H7 (cell line): Measurements from ENCODE around the gene C16orf54. TPM values are rescaled to one million over a fixed set of nuclear protein-coding genes. Genes with fewer than 3 reads are reported as not detected.
"Not testable (repeated sequence)": the region's sequence is repeated elsewhere in the genome, so short reads cannot be mapped to it uniquely, and the experiment has no call there.

ENCODE experiments used
- DNase-seq: peaks from one replicate; pipeline ENCODE4 v3.0.0; 2012
- H3K27me3 ChIP-seq: 2 replicates; pipeline ENCODE4 v1.6.0; 2011; ENCODE audit warnings: mild to moderate bottlenecking, low read length; ENCODE audit not compliant: control insufficient read depth, insufficient read depth
- H3K36me3 ChIP-seq: replicated peaks from 2 replicates; pipeline ENCODE4 v1.5.1; 2011; ENCODE audit warnings: low read length; ENCODE audit not compliant: control insufficient read depth, insufficient read depth
- H3K4me3 ChIP-seq: 2 replicates; pipeline ENCODE4 v1.5.1; 2011; ENCODE audit warnings: low read depth, mild to moderate bottlenecking, control low read depth, low read length, moderate library complexity; ENCODE audit not compliant: insufficient read depth
- total RNA-seq: library from RNA; depleted of rRNA; stranded (reverse); fragments of >200 nt; shearing (Covaris generic); gene quantifications from 2 replicates; pipeline ENCODE4 v1.2.3, GENCODE V29; 2014

The C16orf54 gene
- total RNA-seq, 1 experiment from 2014 or later: not detected

DNA sequence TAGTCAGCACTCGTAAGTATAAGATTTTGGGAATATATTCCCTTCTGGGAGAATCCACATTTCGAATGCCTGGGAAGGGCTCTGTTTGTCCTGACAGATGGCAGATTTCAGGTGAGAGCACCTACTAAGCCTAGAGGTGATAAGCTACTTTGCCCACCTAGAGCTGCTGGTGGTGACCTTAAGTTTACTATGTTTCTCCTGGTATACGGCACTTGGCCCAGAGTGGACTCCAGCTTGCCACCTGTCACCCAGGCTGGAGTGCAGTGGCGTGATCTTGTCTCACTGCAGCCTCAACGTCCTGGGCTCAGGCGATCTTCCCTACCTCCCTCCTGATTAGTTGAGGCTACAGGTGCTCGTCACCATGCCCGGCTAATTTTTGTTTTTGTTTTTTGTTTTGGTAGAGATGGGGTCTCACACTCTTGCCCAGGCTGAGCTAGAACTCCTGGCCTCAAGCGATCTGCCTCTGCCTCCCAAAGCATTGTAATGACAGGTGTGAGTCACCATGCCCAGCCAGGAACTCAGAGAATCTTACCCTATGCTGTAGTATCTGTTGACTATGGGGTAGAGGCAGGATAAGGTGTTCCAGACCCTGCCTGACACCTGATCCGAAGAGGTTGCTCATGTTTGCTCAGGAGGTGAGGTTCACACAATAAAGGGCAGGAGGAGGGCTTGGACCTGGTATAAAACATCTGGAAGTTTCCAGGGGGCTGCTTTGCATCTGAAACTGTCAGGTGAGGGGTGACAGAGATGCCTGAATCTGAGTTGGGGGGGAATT lies 32.0 kb upstream of the C16orf54 start, which contains the start of gene ZG16:
Gene ZG16 (plus strand): TSS at position 681 of the 775 bp plus-strand sequence. CDS start 1,011 bp downstream, outside the sequence.
- H3K4me3 ChIP-seq: no peak within 1 kb of the TSS
- no peaks in the 10 kb centered on the region for H3K36me3 ChIP-seq
- peaks cover 4% of the 10 kb centered on the region for H3K27me3 ChIP-seq
- DNase-seq: no peak

DNA sequence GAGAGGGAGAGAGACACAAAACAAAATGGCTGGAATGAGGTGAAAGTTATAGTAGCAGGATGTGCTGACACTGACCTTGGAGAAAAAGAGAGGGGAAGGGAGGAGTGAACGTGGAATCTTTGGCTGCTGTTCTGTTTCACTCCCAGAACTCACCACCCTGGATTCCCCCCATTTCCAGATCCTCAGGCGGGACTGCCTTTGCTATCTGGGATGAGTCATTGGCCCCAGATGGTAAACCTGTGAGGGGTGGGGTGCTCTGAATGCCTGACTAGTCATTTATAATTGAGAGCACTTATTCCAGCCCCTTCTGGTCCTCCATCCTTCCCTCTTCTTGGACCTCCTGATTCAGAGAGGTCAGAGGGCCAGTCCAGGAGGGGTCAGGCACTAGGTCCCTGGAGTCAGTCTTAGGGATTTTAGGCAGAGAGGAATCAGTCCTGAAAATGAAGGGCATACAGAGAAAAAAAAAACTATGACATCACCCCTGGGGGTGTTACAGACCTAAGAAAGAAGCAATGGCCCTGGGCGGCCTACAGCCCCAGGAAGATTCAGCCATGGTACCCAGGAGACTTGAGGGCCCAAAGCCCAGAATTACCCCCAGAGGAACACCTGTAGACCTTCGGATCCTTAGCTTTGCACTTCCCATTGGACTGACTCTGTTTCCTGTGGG lies 30.1 kb upstream of the C16orf54 start:
- no peak for DNase-seq
- Histone ChIP-seq H3K27me3 (peaks cover 4% of the 10 kb centered on the region), H3K36me3 (no peaks in the 10 kb centered on the region), H3K4me3 (no peak overlapping the region)

DNA sequence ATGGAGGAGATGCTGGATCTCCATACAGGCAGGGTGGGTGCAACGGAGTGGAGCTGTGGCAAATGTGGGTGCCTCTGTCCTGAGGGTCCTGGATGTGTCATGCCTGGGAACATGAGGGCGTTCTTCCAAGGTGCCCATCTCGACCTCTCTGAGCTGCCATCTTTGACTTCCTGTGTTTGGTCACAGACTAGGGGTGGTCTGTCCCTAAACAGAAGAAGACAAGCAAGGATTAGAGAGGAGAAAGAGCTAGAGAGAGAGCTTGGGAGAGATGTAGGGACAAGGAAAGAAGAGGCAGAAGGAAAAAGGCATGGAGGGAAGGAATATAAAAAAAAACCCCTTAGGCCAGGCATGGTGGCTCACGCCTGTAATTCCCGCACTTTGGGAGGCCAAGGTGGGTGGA lies 28.9 kb upstream of the C16orf54 start:
- no peaks in the 10 kb centered on the region for H3K36me3 ChIP-seq
- no peak overlapping the region for H3K4me3 ChIP-seq
- DNase-seq: no peak
- H3K27me3 ChIP-seq: peaks cover 2% of the 10 kb centered on the region

DNA sequence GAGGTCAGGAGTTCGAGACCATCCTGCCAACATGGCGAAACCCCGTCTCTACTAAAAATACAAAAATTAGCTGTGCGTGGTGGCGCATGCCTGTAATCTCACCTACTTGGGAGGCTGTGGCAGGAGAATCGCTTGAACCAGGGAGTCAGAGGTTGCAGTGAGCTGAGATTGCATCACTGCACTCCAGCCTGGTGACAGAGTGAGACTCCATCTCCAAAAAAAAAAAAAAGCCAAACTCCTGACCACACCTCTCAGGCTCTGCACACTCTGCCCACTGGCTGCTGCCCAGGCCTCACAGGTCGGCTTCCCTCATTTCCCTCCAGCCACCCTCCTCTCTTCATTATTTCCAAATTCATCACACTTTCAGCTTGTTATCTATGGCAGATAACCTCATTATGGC lies 26.5 kb upstream of the C16orf54 start:
- not testable (repeated sequence) for H3K27me3 ChIP-seq, H3K4me3 ChIP-seq, H3K36me3 ChIP-seq, DNase-seq

DNA sequence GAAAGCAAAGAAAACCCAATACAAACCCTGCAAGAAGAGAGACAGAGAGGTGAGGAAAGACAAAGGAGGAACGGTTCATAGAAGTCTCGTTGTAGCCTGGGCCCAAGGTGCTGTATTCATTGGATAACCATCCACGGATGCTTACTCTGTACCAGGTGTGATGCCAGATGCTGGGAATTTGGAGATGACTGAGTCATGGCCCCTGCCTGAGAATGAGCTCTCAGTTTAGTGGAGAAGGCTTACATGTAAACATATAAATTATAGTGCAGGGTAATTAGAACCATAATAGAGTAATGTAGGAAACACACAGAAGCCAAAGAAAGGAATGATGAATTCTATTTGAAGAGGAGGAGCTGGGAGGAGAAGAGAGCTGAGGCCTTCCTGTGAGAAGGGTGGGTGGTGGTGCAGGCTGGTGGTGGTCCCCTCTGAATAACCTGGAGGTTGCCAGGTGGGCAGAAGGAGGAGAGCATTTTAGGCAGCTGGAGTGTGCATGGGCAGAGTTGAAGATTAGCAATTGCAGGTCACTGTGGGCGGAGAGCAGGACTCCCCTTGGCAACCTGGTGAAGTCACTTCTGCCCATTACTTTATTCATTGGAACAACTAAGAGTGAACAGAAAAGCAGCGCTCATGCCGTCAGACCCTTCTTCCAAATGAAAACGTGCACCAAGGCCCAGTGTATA lies 24.6 kb upstream of the C16orf54 start:
- no peaks in the 10 kb centered on the region for H3K36me3 ChIP-seq
- no peak overlapping the region for H3K4me3 ChIP-seq
- DNase-seq: peak; percentile 7
- no peaks in the 10 kb centered on the region for H3K27me3 ChIP-seq

DNA sequence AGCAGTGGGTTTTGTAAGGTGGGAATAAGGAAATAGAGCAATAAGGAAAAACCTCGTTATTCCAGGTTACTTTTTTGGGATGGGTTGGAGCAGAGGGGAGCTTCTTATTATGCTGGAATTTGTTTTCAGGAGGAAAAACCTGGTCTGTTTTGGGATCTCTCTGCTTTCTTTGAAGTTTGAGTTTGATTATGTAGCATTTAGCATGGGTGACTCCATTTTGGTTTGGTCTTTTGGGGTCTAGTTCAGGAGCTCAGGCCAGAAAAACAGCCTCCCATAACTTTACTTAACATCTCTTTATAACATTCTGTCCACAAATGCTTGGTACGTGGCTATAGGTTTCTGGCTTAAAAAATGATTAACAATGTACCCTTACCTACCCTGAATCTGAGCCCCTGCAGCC lies 23.7 kb upstream of the C16orf54 start:
- Histone ChIP-seq H3K36me3 (no peaks in the 10 kb centered on the region), H3K27me3 (no peaks in the 10 kb centered on the region), H3K4me3 (no peak overlapping the region)
- DNase-seq: no peak

DNA sequence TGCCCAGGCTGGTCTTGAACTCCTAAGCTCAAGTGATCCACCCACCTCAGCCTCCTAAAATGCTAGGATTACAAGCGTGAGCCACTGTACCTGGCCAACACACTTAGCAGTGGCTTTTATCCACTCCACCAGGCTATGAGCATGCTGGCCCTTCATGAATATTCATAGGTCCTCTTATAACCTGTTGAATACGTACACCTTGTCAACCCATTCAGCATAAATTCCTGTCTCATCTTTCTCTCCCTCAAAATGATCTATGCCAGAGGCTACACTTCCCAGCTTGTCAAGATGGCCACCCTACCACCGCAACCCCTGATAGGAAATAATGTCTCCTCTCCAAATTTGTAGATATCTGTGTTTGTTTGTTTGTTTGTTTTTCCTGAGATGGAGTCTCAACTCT lies 21.3 kb upstream of the C16orf54 start:
- no peak for DNase-seq
- Histone ChIP-seq H3K27me3 (no peaks in the 10 kb centered on the region), H3K4me3 (no peak overlapping the region), H3K36me3 (no peaks in the 10 kb centered on the region)

DNA sequence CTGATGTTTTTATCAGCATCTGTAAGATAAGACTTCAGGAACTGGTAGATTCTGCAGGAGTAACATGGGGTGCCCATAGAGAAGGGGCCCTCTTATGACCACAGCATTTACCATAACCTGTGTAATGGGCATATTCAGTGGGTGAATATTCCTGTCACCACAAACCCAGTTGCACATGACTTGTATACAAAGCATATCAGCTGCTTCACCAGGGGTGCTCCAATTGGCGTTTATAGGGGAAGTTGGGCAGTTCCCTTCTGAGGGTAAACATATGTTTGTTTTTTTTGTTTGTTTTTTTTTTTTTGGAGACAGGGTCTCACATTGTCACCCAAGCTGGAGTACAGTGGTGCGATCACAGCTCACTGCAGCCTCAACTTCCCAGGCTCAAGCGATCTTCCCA lies 20.8 kb upstream of the C16orf54 start:
- Histone ChIP-seq H3K36me3 (no peaks in the 10 kb centered on the region), H3K4me3 (no peak overlapping the region), H3K27me3 (no peaks in the 10 kb centered on the region)
- DNase-seq: no peak

DNA sequence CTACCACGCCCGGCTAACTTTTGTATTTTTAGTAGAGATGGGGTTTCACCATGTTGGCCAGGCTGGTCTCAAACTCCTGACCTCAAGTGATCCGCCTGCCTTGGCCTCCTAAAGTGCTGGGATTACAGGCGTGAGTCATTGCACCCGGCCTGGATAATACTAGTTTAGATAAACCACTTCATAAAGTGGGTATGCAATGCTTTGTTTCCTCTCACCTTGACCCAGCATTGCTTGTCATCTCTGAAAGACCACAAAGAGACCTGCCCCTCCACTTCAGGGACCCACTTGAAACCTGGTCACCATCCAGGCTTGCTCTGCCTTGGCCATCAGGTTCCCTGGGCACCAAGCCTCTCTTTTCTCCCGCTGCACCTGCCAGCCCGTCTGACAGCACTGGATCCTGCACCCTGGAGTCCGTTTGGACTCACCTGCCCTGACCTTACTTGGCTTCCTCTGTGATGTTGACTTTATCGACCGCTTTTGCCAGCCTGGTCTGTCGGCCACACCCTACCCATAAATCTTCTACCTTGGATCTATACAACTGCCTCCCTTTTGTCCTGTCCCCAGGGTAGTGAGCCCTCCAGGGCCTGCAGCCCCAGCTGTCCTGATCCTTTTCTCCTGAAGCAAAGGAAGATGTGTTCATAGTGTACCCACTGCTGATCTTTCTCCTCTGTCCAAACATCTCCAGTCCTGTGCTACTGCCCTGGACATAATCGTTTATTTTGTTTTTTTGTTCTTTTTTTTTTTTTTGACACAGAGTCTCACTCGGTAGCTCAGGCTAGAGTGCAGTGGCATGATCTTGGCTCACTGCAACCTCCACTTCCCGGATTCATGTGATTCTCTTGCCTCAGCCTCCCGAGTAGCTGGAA lies 19.6 kb upstream of the C16orf54 start:
- H3K4me3 ChIP-seq: no peak overlapping the region
- H3K36me3 ChIP-seq: no peaks in the 10 kb centered on the region
- peak; percentile 5 for DNase-seq

DNA sequence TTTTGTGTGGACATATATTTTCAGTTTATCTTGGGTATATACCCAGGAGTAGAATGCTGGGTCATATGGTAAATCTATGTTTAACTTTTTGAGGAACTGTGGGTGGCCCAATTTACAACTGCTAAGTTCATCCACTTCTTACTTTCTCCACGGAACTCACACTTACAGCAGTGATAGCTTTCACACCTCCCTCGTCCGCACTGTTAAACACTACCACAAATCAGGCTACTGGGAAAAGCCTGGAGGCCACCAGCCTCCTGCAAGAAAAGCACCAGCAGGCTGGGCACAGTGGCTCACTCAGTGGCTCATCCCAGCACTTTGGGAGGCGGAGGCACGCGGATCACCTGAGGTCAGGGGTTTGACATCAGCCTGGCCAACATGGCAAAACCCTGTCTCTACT lies 17.5 kb upstream of the C16orf54 start:
- Histone ChIP-seq H3K27me3 (no peaks in the 10 kb centered on the region), H3K4me3 (no peak overlapping the region), H3K36me3 (no peaks in the 10 kb centered on the region)
- DNase-seq: no peak

More for the DNA sequence above, 19.6 kb upstream of the C16orf54 start:
- no peaks in the 10 kb centered on the region for H3K27me3 ChIP-seq

DNA sequence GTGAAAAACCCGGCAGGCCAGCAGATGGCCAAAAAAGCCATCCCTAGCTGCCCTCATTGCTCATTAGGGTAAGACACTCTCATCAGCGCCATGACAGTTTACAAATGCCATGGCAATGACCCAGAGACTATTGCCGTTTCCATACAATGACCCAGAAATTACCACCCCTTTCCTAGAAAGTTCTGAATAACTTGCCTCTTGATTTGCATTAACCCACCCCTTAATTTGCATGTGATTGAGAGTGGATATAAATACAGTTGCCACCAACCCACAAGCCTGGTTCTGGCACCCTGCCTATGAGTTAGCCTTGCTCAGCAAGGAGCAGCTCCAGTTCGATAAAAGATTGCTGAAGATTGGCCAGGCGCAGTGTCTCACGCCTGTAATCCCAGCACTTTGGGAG lies 16.1 kb upstream of the C16orf54 start:
- H3K4me3 ChIP-seq: no peak overlapping the region
- H3K27me3 ChIP-seq: no peaks in the 10 kb centered on the region
- DNase-seq: no peak
- H3K36me3 ChIP-seq: no peaks in the 10 kb centered on the region

DNA sequence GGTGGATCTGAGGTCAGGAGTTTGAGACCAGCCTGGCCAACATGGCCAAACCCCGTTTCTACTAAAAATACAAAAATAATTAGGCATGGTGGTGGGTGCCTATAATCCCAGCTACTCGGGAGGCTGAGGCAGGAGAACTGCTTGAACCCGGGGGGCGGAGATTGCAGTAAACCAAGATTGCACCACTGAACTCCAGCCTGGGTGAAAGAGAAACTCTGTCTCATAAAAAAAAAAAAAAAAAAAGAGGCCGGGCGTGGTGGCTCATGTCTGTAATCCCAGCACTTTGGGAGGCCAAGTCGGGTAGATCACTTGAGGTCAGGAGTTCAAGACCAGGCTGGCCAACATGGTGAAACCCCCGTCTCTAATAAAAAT lies 15.5 kb upstream of the C16orf54 start:
- H3K27me3 ChIP-seq, H3K36me3 ChIP-seq, DNase-seq, H3K4me3 ChIP-seq: not testable (repeated sequence)

DNA sequence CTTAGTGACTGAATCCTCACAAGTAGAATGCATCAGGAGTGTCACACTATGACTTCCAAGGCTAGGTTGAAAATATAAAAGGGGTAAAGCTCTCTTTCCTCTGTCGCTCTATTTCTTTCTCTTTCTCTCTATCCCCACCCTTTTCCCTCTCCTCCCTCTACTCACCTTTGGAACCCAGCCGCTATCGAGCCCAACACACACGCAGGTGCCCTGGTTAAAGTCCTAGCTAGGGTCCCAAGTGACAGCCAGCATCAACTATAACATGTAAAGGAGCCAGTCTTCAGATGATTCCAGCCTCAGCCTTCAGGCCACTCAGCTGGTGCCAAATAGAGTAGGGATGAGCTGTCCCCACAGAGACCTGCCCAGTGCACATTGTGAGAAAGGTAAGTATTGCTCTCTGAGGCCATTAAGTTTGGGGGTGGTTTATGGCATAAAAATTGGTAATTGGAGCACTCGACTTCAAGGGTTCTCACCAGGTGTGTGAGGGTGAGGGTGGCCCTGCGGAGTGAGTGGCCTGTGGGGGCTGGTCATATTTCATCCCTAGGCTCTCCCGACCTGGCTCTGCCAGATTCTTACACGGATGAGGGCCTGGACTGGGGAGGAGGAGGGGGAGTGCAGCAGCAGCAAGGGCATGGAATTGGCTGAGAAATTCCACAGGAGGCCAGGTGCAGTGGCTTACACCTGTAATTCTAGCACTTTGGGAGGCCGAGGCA lies 14.9 kb upstream of the C16orf54 start:
- H3K4me3 ChIP-seq: no peak overlapping the region
- no peak for DNase-seq
- H3K27me3 ChIP-seq: no peaks in the 10 kb centered on the region
- H3K36me3 ChIP-seq: no peaks in the 10 kb centered on the region
